HAP-1 (cell line): ENCODE data around the gene TTLL5.

Experiments
- DNase-seq, 2 experiments: peaks; one replicate each; pipeline ENCODE4 v3.0.0-alpha.2; 2016 to 2020; ENCODE audit warnings: low spot score in 2 of 2
- H3K27me3 ChIP-seq: fragments of 250-450 bp; sonication (Bioruptor Pico); 2 replicates; pipeline ENCODE4 v1.5.1; 2020; ENCODE audit warnings: low read depth, mild to moderate bottlenecking, moderate library complexity
- H3K36me3 ChIP-seq: fragments of 250-450 bp; sonication (Bioruptor Pico); replicated peaks from 2 replicates; pipeline ENCODE4 v1.5.1; 2020; ENCODE audit warnings: mild to moderate bottlenecking
- H3K4me1 ChIP-seq: fragments of 250-450 bp; sonication (Bioruptor Pico); 2 replicates; pipeline ENCODE4 v1.5.1; 2020; ENCODE audit warnings: mild to moderate bottlenecking
- H3K4me3 ChIP-seq: fragments of 250-450 bp; sonication (Bioruptor Pico); 2 replicates; pipeline ENCODE4 v1.5.1; 2020; ENCODE audit warnings: mild to moderate bottlenecking, moderate library complexity
- H3K9me3 ChIP-seq: fragments of 250-450 bp; sonication (Bioruptor Pico); 2 replicates; pipeline ENCODE4 v1.5.1; 2020; ENCODE audit warnings: mild to moderate bottlenecking, moderate library complexity
- in situ Hi-C: fragments of 300-500 bp; cut with MboI; formaldehyde crosslinking; loops from 3 replicates; pipeline ENCODE4 v1.14.3; 2020; ENCODE audit warnings: low sequenced_read_pairs, inconsistent platforms, mixed read lengths

Gene TTLL5, protein sequence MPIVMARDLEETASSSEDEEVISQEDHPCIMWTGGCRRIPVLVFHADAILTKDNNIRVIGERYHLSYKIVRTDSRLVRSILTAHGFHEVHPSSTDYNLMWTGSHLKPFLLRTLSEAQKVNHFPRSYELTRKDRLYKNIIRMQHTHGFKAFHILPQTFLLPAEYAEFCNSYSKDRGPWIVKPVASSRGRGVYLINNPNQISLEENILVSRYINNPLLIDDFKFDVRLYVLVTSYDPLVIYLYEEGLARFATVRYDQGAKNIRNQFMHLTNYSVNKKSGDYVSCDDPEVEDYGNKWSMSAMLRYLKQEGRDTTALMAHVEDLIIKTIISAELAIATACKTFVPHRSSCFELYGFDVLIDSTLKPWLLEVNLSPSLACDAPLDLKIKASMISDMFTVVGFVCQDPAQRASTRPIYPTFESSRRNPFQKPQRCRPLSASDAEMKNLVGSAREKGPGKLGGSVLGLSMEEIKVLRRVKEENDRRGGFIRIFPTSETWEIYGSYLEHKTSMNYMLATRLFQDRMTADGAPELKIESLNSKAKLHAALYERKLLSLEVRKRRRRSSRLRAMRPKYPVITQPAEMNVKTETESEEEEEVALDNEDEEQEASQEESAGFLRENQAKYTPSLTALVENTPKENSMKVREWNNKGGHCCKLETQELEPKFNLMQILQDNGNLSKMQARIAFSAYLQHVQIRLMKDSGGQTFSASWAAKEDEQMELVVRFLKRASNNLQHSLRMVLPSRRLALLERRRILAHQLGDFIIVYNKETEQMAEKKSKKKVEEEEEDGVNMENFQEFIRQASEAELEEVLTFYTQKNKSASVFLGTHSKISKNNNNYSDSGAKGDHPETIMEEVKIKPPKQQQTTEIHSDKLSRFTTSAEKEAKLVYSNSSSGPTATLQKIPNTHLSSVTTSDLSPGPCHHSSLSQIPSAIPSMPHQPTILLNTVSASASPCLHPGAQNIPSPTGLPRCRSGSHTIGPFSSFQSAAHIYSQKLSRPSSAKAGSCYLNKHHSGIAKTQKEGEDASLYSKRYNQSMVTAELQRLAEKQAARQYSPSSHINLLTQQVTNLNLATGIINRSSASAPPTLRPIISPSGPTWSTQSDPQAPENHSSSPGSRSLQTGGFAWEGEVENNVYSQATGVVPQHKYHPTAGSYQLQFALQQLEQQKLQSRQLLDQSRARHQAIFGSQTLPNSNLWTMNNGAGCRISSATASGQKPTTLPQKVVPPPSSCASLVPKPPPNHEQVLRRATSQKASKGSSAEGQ (N-terminal part only)

DNA sequence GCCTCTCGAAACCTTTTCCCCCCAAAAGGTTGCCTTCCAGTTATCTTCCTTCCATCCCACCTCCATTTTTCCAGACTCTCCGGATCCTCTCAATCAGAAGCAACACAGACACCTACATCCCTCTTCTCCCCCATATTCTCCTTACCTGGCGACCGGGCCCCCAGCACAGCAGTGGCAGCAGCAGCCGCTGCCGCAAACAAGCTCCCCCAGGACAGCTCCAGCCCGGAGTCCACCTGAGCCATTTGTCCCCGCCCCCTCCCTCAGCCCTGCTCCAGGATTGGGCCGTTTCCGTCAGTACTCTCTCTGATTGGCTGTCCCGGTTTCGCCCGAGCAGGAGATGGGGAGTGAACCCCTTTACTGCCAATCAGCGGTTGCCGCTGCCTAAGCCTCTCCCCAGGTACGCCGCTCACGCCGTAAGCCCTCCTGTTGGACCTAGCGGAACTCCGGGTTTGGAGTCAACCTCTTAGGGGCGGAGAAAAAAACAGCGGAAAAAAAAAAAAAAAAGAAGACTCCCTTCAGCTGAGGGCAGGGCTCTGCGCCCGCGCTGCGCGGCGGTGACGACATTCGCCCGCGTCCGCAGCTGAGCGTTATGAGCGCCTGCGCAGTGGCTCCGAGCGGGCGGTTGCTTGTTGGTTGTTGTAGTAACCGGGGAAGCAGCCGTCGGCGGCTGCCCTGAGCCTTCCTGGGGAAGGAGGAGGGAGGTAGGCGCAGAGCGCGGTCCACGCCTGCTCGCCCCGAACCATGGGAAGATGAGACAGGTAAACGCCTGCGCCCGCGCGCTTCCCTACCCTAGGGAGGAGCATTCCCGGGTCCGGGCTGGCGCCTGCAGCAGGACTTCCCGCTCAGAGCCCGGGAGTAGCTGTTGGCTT, at the start of gene TTLL5, which contains the start of gene ERG28:
TSS of gene TTLL5 (plus strand) at position 617 of the 869 bp plus-strand sequence. CDS start 1,904 bp downstream, outside the sequence.
TSS of gene ERG28 (minus strand) at position 247 of the 869 bp plus-strand sequence. CDS start 3,374 bp downstream, outside the sequence.
- Histone ChIP-seq H3K9me3 (no peaks in the 10 kb centered on the region), H3K36me3 (peaks cover 6% of the 10 kb centered on the region), H3K4me1 (peaks cover 8% of the 10 kb centered on the region), H3K27me3 (no peaks in the 10 kb centered on the region), H3K4me3 (peak within 1 kb of the TSS; percentile 98)
- peak; percentile 96 to 97 for DNase-seq
- in situ Hi-C loops: loop anchor here (25.0 kb wide), 1 partner anchor 524 kb away; the partner anchor contains the start of gene NEK9

DNA sequence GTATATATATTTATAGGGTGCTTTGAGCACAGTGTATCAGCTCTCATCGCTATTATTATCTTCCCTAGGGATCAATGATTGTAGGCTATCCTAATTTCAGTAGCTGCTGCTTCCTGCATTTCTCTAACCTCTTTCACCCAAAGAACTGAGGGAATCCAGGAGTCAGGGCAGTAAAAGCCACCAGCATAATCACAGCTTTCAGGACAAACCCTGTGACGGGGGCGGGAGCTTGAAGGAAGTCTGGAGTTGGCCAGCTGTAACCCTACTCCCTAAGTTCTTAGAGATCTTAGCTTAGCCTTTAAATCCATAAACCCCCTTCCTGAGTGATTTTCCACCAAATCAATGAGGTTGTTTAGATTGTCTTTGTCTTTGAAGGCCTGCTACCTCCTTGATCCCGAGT, 48.9 kb upstream of the TTLL5 start:
- no peaks in the 10 kb centered on the region for H3K27me3 ChIP-seq
- no peaks in the 10 kb centered on the region for H3K36me3 ChIP-seq
- no peak overlapping the region for H3K4me3 ChIP-seq
- no peaks in the 10 kb centered on the region for H3K9me3 ChIP-seq
- no peak for DNase-seq
- no peaks in the 10 kb centered on the region for H3K4me1 ChIP-seq
- in situ Hi-C loops: no loop called here

DNA sequence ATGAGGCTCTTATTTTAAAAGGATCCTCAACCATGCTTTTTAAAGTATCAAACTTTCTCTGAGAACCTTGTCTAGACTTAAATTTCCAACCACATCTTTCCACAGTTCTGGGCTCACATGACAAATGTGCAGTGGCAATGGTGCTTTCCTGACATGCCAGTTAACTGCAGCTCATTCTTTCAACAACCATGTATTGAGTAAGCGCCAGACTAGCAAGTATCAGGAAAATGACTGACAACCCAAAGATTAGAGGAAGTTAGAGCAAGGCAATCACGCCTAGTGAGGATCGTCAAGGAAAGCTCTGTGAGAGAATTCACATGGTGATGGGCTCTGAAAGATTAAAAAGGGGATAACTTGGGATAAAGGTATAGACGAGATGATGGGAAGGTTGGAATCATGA, 46.9 kb upstream of the TTLL5 start:
- no peaks in the 10 kb centered on the region for H3K36me3 ChIP-seq
- H3K4me1 ChIP-seq: no peaks in the 10 kb centered on the region
- in situ Hi-C loops: no loop called here
- no peak overlapping the region for H3K4me3 ChIP-seq
- H3K9me3 ChIP-seq: no peaks in the 10 kb centered on the region
- no peaks in the 10 kb centered on the region for H3K27me3 ChIP-seq
- no peak for DNase-seq

DNA sequence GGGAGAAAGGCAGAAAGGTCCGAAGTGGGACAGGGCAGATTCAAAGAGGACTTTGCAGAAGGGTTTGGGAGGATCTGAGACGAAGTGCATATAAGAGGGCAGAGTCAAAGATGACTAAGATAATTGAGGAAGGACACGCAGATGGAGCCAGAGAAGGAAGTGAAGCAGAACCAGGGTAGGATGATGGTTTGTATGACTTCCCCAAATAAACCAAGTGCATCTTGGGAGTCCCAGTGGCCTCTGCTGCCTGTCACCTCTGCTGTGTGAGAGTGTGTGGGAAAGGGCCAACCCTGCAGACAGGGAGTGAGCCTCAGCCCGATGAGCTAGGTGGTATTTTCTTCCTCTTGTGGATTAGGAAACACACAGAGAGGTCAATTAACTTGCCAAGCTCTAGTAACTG, 45.8 kb upstream of the TTLL5 start:
- no peak for DNase-seq
- no peaks in the 10 kb centered on the region for H3K4me1 ChIP-seq
- in situ Hi-C loops: no loop called here

DNA sequence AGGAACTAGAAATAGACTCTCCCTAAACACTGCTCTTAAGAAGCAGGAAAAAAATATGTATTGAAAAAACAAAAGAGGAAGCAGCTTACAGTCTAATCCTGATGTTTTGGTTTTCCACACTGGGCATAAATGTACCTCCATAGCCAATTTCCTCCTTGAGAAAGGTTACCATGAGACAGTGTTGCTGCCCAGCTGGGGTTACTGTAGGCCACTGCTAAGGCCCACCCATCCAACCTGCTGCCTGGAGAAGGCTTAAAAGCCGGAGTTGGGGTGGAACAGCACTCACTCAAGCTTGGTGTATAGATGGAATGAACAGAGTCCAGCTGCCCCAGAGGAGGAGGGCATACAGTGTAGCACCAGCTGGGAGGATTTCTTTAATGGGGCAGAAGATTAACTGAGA, 41.5 kb upstream of the TTLL5 start:
- DNase-seq: no peak
- Histone ChIP-seq H3K27me3 (no peaks in the 10 kb centered on the region), H3K9me3 (no peaks in the 10 kb centered on the region), H3K4me1 (no peaks in the 10 kb centered on the region), H3K4me3 (no peak overlapping the region), H3K36me3 (no peaks in the 10 kb centered on the region)
- in situ Hi-C loops: no loop called here

More for the DNA sequence above, 45.8 kb upstream of the TTLL5 start:
- H3K4me3 ChIP-seq: no peak overlapping the region
- H3K27me3 ChIP-seq: no peaks in the 10 kb centered on the region
- H3K36me3 ChIP-seq: no peaks in the 10 kb centered on the region
- no peaks in the 10 kb centered on the region for H3K9me3 ChIP-seq

DNA sequence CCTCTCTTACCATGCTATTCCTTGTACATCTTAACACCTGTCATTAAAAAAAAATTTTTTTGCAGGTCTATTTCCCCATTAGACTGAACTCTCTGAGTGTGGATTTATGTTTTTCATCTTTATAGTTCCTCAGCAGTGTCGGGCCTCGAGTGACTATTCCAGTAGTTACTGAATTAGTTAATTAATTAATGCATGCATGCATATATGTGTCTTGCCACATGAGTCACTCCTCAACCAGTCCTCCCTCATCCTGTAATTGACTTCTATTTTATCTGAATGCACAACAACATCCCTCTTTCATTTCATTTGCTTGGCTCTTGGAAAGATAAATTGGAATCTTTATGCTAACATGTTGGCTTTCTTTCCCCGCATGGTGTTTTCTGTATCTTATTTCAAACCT, 36.0 kb upstream of the TTLL5 start:
- no peak for DNase-seq
- in situ Hi-C loops: no loop called here
- H3K4me1 ChIP-seq: no peaks in the 10 kb centered on the region

DNA sequence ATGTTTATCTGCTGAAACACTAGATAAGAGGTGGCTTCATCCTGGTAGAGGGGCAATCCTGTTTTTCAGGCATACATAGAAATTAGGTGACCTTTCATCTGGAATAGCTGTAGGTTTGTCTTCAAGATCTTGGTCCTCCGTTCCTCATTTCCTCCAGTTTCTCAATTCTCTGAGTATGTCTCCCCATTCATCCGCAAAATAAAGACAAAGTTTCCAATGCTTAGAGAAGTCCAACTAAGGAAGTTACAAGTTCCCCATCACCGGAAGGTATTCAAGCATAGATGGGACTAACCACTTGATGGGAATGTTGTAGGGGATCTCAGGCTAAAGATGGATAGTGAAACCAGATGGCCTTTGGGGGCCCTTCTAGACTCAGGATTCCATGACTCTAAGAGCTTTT, 34.6 kb upstream of the TTLL5 start:
- Histone ChIP-seq H3K4me1 (no peaks in the 10 kb centered on the region), H3K27me3 (no peaks in the 10 kb centered on the region), H3K4me3 (no peak overlapping the region), H3K9me3 (no peaks in the 10 kb centered on the region), H3K36me3 (no peaks in the 10 kb centered on the region)
- DNase-seq: no peak
- in situ Hi-C loops: no loop called here

More for the DNA sequence above, 36.0 kb upstream of the TTLL5 start:
- no peak overlapping the region for H3K4me3 ChIP-seq
- H3K9me3 ChIP-seq: no peaks in the 10 kb centered on the region
- H3K27me3 ChIP-seq: no peaks in the 10 kb centered on the region
- no peaks in the 10 kb centered on the region for H3K36me3 ChIP-seq

DNA sequence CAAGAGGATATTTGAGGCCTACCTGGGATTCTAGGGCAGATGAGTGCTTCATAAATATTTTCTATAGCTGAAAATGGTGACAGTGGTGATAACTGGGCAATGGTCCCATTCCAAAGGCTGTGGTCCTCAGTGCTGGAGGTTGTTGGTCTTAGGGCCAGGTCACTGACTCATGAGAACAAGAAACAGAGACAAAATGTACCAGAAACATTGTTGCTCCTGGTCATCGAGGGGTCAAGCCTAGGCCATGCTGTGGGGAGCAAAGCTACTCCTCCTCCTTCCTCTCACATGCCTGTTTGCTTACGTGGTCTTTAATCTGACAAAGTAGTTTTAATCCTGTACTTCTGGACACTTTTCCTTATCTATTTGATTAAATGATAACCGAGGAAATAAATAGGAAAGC, 34.2 kb upstream of the TTLL5 start:
- no peak for DNase-seq
- Histone ChIP-seq H3K4me1 (no peaks in the 10 kb centered on the region), H3K9me3 (no peaks in the 10 kb centered on the region), H3K27me3 (no peaks in the 10 kb centered on the region), H3K36me3 (no peaks in the 10 kb centered on the region), H3K4me3 (no peak overlapping the region)
- in situ Hi-C loops: no loop called here

DNA sequence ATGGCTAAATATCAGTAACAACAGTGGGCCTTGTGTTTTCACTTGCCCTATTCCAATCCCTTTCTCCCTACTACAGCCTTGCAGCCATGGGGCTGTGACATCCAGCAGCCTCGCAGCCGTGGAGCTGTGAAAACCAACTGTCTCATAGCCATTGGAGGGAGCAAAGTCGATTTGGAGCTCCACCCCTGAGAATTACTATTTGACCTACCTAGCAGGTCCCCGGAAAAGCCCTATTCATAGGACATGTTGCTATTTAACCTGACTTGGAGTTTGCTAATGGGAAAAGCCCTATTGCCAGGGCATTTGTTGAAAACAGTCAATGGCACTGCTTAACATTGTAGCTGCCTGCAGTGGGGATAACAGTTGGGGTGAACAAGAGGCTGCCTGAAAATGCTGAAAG, 33.6 kb upstream of the TTLL5 start:
- H3K36me3 ChIP-seq: no peaks in the 10 kb centered on the region
- no peaks in the 10 kb centered on the region for H3K4me1 ChIP-seq
- DNase-seq: no peak
- no peak overlapping the region for H3K4me3 ChIP-seq
- in situ Hi-C loops: no loop called here
- H3K9me3 ChIP-seq: no peaks in the 10 kb centered on the region
- H3K27me3 ChIP-seq: no peaks in the 10 kb centered on the region

DNA sequence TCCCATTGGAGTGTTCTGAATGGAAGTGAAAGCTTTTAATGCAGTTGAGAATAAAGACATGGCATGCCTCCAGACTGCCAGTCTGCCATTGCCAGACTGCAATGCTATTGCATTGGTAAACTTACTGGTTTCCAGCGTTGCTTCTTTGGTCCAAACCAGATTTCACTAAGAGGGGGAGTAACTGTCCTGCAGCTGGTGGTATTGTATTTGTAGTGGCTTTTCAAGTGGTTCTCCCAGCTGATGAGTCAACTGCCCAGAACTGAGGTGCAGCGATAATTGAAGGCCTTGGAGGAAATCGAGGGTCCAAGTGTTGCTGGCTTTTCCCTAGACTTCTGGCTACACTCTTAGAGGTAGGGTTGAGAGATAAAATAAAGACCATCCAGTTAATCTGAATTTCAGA, 32.2 kb upstream of the TTLL5 start:
- H3K27me3 ChIP-seq: no peaks in the 10 kb centered on the region
- no peaks in the 10 kb centered on the region for H3K9me3 ChIP-seq
- no peak for DNase-seq
- no peaks in the 10 kb centered on the region for H3K4me1 ChIP-seq
- no peak overlapping the region for H3K4me3 ChIP-seq
- H3K36me3 ChIP-seq: no peaks in the 10 kb centered on the region
- in situ Hi-C loops: no loop called here

DNA sequence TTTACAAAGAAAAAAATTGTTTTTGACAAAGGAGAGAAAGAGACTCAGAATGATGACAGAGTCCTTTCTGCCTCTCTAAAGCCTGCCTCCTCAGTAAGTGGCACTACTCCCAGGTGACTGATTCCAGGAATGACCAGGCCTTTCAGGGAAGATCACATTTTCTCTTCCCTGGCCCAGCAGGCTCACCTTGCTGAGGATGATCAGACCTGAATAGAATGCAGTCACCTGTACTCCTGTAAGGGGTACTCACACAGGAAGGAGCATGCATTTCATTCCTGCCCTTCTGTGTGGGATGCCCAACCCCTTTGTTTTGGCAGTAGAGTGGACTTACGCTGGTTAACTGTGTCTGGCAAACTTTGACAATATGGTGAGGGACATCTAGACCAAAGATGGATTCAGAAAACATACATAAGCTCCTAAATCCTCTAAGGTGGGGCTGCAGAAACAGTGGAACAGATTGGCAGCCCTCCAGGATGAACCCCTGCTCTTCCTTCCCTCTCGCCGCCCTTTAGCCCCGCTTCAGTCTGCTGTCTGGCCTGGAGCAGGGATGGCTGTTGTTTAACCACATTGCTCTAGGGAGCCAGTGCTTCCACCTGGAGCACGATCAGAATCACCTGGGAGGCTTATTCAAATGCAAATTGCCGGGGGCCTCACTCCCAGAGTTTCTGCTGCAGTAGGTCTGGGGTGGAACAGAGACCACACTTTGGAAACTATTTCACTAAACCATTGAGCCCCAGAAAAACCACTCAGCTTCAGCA, 30.2 kb upstream of the TTLL5 start:
- in situ Hi-C loops: no loop called here
- H3K36me3 ChIP-seq: no peaks in the 10 kb centered on the region

DNA sequence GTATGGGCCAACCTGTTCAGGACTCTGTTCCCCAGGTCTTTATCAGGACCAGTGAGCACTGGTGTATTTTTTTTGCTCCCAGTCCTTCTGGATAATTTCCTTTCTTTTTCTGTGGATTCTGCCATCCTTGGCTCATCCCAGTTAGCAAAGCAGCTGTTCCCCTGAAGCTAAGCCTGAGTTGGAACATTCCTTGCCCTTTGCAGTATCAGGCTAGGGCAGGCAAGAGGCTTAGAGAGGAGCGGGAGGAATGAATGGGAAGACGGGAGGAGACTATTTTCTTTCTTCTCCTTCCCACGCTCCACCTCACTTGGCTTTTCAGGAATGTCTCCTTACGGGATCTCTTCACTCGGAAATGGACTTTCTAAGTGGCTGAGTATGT, 29.6 kb upstream of the TTLL5 start:
- no peak for DNase-seq
- Histone ChIP-seq H3K36me3 (no peaks in the 10 kb centered on the region), H3K4me1 (no peaks in the 10 kb centered on the region), H3K4me3 (no peak overlapping the region), H3K9me3 (no peaks in the 10 kb centered on the region), H3K27me3 (no peaks in the 10 kb centered on the region)
- in situ Hi-C loops: no loop called here

More for the DNA sequence above, 30.2 kb upstream of the TTLL5 start:
- no peak for DNase-seq
- Histone ChIP-seq H3K4me3 (no peak overlapping the region), H3K9me3 (no peaks in the 10 kb centered on the region), H3K4me1 (no peaks in the 10 kb centered on the region), H3K27me3 (no peaks in the 10 kb centered on the region)
